ENCODE results near the gene MEFV.

The MEFV gene

DNA sequence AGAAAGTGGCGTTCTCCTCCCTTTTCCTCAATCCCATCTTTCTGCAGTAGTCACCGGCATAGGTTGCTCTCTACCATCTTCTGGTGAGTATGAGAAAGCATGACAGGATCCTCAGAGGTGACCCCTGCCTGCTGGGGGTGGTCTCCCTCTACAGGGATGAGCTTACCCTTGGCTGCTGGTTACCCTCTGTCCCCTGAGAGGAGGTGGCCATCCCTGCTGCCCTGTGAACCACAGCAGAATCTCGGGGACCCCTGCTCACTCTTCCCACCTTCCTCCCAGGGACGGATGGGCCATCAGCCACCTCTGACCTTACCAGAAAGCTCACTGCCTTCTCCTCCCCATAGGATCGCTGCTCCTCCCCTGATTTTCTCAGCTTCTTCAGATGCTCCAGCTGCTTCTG is 7.8 kb downstream of the MEFV start:
- TF ChIP-seq, protein P1, sequence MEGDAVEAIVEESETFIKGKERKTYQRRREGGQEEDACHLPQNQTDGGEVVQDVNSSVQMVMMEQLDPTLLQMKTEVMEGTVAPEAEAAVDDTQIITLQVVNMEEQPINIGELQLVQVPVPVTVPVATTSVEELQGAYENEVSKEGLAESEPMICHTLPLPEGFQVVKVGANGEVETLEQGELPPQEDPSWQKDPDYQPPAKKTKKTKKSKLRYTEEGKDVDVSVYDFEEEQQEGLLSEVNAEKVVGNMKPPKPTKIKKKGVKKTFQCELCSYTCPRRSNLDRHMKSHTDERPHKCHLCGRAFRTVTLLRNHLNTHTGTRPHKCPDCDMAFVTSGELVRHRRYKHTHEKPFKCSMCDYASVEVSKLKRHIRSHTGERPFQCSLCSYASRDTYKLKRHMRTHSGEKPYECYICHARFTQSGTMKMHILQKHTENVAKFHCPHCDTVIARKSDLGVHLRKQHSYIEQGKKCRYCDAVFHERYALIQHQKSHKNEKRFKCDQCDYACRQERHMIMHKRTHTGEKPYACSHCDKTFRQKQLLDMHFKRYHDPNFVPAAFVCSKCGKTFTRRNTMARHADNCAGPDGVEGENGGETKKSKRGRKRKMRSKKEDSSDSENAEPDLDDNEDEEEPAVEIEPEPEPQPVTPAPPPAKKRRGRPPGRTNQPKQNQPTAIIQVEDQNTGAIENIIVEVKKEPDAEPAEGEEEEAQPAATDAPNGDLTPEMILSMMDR (conservative IDR thresholded peaks at IDR 0.05): no peak
- no peak overlapping the region for H3K27ac ChIP-seq

DNA sequence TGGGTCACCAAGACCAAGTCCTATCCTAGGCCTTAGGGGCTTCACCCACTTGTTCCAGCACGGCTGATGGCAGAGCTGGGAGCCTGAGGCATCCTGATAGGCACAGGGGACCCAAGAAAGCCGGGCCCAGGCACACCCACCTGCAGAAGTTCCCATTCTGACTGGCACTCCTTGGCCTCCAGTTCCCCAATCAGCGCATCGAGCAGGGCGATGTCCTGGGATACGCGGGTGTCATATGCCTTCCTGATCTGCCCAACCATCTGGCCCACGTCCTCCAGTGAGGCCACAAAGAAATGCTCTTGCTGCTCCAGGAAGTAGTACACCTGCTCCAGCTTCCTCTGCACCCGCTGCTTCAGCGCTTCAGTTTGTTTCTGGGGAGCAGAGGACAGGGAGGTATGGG is 9.6 kb downstream of the MEFV start:
- no peak overlapping the region for H3K27ac ChIP-seq
- TF ChIP-seq, protein P1 (conservative IDR thresholded peaks at IDR 0.05): no peak

DNA sequence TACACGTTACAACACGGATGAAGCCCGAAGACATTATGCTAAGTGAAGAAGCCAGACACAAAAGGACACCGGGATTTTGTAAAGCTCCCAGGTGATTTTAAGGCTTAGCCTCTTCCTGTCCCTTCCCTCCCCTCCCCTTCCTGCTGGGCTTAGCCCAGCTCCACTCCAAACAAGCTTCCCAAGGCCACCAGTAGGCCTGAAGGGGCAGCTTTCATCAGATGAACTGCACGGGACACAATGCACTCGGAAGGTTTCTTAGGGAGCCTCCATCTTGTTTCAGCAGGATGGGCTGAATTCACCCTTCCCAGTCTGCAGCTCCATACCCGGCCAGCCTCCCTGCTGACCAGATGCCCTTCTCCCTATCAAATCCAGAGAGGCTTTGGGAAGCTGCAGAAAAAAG is 10.4 kb downstream of the MEFV start:
- no peak overlapping the region for H3K27ac ChIP-seq
- TF ChIP-seq, protein P1 (conservative IDR thresholded peaks at IDR 0.05): no peak

DNA sequence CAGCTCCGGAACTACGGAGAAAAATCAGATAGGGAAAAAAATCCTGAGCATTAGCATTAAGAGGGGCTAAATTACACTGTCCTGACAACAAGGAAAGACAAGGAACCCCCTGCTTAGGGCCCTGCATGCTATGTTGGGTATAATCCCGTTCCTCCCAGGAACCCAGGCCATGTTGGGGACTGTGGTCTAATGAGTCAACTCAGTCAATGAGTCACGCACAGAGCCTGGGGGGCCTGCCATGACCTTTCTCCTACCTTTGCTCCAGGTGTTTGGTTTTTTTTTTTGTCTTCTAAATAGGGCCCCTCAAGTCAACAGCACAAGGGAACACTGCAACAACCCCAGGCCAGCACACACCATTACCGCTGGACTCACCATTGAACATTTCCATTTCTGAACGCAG is 12.6 kb downstream of the MEFV start:
- TF ChIP-seq, protein P1 (conservative IDR thresholded peaks at IDR 0.05): no peak
- no peak overlapping the region for H3K27ac ChIP-seq

DNA sequence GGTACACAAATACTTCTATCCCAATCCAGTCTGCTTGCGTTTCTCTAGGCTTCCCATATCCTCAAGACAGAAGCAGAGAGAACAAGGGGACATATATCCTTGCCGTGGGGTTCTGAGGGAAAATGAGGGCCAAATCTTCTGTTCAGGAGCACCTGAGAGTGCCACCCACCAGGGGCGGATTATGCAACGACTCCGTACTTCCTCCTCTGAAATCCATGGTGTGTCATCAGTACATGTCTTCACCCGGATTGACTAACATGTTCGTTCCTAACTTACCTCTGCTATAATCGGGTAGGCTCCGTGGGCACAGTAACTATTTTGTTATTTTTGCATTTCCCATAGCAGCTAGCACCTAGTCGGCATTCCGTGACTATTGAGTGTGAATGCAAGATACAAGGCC is 13.7 kb downstream of the MEFV start:
- TF ChIP-seq, protein P1 (conservative IDR thresholded peaks at IDR 0.05): no peak
- no peak overlapping the region for H3K27ac ChIP-seq

DNA sequence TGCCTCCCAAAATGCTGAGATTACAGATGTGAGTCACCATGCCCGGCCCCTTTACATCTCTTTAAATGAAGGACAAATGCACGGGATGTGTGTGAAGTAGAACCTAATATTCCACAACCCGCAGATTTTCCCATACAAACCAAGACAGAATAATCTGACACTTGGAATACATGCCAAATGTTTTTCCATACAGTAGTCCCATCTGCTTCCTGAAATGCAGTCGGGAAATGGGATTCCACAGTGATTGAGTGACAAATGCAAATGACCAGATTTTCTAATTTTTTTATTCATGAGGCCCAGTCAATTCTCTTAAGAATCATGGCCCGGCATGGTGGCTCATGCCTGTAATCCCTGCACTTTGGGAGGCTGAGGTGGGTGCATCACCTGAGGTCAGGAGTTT is 14.7 kb downstream of the MEFV start:
- H3K27ac ChIP-seq: no peak overlapping the region
- TF ChIP-seq, protein P1 (conservative IDR thresholded peaks at IDR 0.05): no peak

DNA sequence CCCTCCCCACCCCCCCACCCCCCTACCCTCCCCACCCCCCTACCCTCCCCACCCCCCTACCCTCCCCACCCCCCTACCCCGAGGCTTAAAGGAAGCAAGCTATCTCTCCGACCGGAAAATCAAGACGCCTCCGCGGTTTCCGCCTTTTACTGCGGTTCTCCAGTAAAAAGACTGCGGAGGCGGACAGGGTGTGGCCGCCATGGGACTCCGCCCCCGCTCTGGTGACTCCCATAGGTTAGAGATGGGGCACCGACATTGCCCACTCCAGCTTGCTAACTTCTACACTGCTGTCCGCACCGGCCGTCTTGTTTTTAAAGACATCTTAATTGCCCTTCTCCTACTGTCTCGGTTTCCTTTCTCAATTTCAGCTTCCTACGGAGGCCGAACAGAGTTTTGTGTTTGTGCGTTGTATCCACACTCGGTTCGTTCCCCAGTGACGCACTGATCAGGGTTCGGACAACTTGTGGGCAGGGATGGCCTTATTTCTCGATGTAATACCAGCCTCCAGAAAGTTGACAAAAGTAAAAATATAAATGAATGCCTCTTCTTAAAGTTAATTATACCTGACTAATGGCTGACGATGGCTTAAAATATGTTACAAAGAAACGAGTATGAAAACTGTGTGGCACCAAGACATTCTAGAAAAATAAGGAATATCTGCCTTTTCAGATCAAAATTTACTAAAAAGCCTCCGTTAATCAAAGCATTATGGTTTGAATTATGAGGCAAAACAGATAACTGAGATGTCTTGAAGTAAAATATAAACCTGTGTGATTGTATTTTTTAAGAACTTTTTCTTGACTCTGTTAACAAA is 20.4 kb downstream of the MEFV start:
- H3K27ac ChIP-seq: peak overlapping the region; percentile 46
- TF ChIP-seq, protein P1 (conservative IDR thresholded peaks at IDR 0.05): no peak

Measured in VCaP (cell line).